Measurements from ENCODE around the gene ASTN2.

- TF ChIP-seq REST (IDR thresholded peaks at IDR 0.05; ENCODE audit: unreplicated experiment), result no peak
- no peak for TF ChIP-seq EZH2 (IDR thresholded peaks at IDR 0.05; ENCODE audit: low read depth, unreplicated experiment)
- TF ChIP-seq JUNB (IDR thresholded peaks at IDR 0.05; ENCODE audit: unreplicated experiment), result no peak
Measured at GRCh38 chr9:117458066-117458465, 43.2 kb upstream of the ASTN2 start.

All from GM23338 (cell line).